HepG2 (cell line): ENCODE results near the gene DOP1B. TPM values are rescaled to one million over a fixed set of nuclear protein-coding genes. Genes with fewer than 3 reads are reported as not detected.

ENCODE experiments used
- CCDC6 ChIP-seq: sonication (generic); formaldehyde crosslinking; IDR thresholded peaks from 2 replicates; pipeline ENCODE4 v1.8.1; 2022; ENCODE audit warnings: mild to moderate bottlenecking, missing genetic modification reagents, moderate library complexity
- DR1 ChIP-seq: sonication (generic); formaldehyde crosslinking; IDR thresholded peaks from 2 replicates; pipeline ENCODE4 v1.8.0; 2021; ENCODE audit warnings: mild to moderate bottlenecking, missing genetic modification reagents, inconsistent platforms
- ETV6 ChIP-seq: sonication (generic); formaldehyde crosslinking; conservative IDR thresholded peaks from 2 replicates; pipeline ENCODE4 v1.4.0; 2020; ENCODE audit warnings: missing genetic modification reagents
- HES4 ChIP-seq: sonication (generic); formaldehyde crosslinking; IDR thresholded peaks from 2 replicates; pipeline ENCODE4 v1.9.0; 2021; ENCODE audit warnings: mild to moderate bottlenecking, missing genetic modification reagents, borderline replicate concordance
- HMGA1 ChIP-seq: sonication (generic); formaldehyde crosslinking; conservative IDR thresholded peaks from 2 replicates; pipeline ENCODE4 v1.4.0; 2020; ENCODE audit warnings: missing genetic modification reagents
- JARID2 ChIP-seq: sonication (generic); formaldehyde crosslinking; IDR thresholded peaks from 2 replicates; pipeline ENCODE4 v1.8.1; 2023; ENCODE audit warnings: missing genetic modification reagents, inconsistent platforms; ENCODE audit not compliant: insufficient replicate concordance
- NAIF1 ChIP-seq: sonication (generic); formaldehyde crosslinking; IDR thresholded peaks from 2 replicates; pipeline ENCODE4 v1.5.0; 2020; ENCODE audit warnings: mild to moderate bottlenecking, missing genetic modification reagents, borderline replicate concordance
- NFRKB ChIP-seq: fragments of 450-650 bp; IDR thresholded peaks from 2 replicates; pipeline ENCODE4 v1.6.1; 2017
- RXRB ChIP-seq: IDR thresholded peaks from 2 replicates; pipeline ENCODE4 v1.6.1; 2016; ENCODE audit warnings: borderline replicate concordance, missing genetic modification reagents, missing compliant biosample characterization
- SALL2 ChIP-seq: sonication (generic); formaldehyde crosslinking; IDR thresholded peaks from 2 replicates; pipeline ENCODE4 v1.8.1; 2023; ENCODE audit warnings: mild to moderate bottlenecking, missing genetic modification reagents, inconsistent platforms
- ZFP36L1 ChIP-seq: sonication (generic); formaldehyde crosslinking; IDR thresholded peaks from 2 replicates; pipeline ENCODE4 v1.8.0; 2022; ENCODE audit warnings: mild to moderate bottlenecking, missing genetic modification reagents, moderate library complexity
- ZMYM2 ChIP-seq: sonication (generic); formaldehyde crosslinking; IDR thresholded peaks from 2 replicates; pipeline ENCODE4 v1.8.0; 2022; ENCODE audit warnings: mild to moderate bottlenecking, missing genetic modification reagents
- ZNF34 ChIP-seq: sonication (generic); formaldehyde crosslinking; IDR thresholded peaks from 2 replicates; pipeline ENCODE4 v1.4.0; 2020; ENCODE audit warnings: mild to moderate bottlenecking, missing genetic modification reagents, borderline replicate concordance
- ZNF598 ChIP-seq: sonication (generic); formaldehyde crosslinking; IDR thresholded peaks from 2 replicates; pipeline ENCODE4 v1.5.1; 2020; ENCODE audit warnings: mild to moderate bottlenecking, missing genetic modification reagents, borderline replicate concordance
- ZSCAN20 ChIP-seq: sonication (generic); formaldehyde crosslinking; IDR thresholded peaks from 2 replicates; pipeline ENCODE4 v1.4.0; 2020; ENCODE audit warnings: missing genetic modification reagents, mild to moderate bottlenecking, borderline replicate concordance
- polyA plus RNA-seq, 8 experiments: library from polyadenylated mRNA; depleted of rRNA in 3 of 8; stranded (reverse) in 7 of 8; unstranded in 1 of 8; fragments of >200 nt; fragmentation: Illumina TruSeq in 4 of 8; extraction: Trizol in 4 of 8; gene quantifications; 2 replicates each; pipeline versions ENCODE4 v1.2.1 to v1.2.3, GENCODE V29; 2011 to 2016; ENCODE audit warnings: low read depth in 4 of 8, missing spikeins in 1 of 8, mixed read lengths in 1 of 8; ENCODE audit not compliant: insufficient read depth in 1 of 8
- total RNA-seq, 5 experiments: library from RNA; depleted of rRNA; stranded (reverse); fragments of >200 nt; fragmentation: Illumina TruSeq; extraction: Trizol; gene quantifications; 2 replicates each; pipeline ENCODE4 v1.2.3, GENCODE V29; 2016; ENCODE audit warnings: low read depth in 1 of 5
- TF ChIP-seq, protein P1 (sequence below): sonication (generic); formaldehyde crosslinking; IDR thresholded peaks from 2 replicates; pipeline ENCODE4 v1.5.1; 2020; ENCODE audit warnings: mild to moderate bottlenecking, missing genetic modification reagents, moderate library complexity
- TF ChIP-seq, protein P2 (sequence below): sonication (generic); formaldehyde crosslinking; IDR thresholded peaks from one replicate; pipeline ENCODE4 v1.5.1; 2020; ENCODE audit warnings: mild to moderate bottlenecking, missing genetic modification reagents; ENCODE audit errors: not compliant biosample characterization

The DOP1B gene
- total and polyA plus RNA-seq, 2 of the 13 experiments (the other 11 are each of a cell fraction or from before 2014, with no cell fraction given), result 2.8 to 3.2 TPM

DNA sequence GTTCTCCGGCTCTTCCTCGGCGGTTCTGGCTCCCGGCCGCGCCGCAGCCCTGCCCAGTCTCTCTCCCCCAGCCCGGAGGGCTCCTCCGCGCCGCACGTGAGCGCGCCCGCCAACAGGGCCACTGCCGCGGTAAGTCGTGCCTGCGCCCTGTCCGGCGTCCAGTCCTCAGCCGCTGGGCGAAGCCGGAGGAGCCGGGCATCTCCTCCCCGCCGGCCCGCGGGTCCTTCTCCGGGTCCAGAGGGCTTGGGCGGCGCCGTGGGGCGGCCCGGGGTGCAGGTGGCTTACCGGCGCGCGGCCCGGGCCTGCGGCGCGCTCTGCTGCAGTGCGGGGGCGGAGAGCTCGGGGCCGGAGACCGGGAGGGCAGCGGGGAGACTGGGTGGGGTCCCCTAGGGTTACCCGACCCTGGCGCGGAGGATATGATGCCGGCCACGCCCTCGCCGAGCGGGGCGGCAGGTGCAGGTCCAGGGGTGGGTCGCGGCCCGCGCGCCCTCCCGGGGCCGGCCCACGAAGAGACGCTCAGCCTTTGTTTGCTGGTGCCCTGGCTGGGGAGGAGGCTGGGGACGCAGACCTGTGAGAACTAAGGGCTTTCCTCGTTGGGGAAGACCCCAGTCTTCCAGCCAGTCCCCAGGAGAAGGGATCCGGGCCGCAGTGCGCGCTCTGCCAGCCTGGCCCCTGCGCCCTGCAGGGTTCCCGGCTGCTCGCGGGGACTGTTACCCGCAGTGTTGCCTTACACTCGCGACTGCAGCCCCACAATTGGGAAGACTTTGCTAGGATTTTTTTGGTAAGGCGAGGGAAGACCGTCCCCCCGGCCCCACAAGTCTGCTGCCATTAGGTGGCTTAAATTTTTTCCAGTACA is at the start of gene DOP1B (continued):
- peak; percentile 40; the same call in 1 of the 2 replicates for TF ChIP-seq ETV6 (CRISPR knock-in tag)
- TF ChIP-seq HES4 (CRISPR knock-in tag), result 0 out of 2 replicates have a peak, but pooled peaks have one; percentile 47
- no peak for TF ChIP-seq HMGA1 (CRISPR knock-in tag)
- TF ChIP-seq RXRB, result no peak
- TF ChIP-seq NAIF1 (CRISPR knock-in tag), result no peak
- no peak for TF ChIP-seq NFRKB
- TF ChIP-seq ZMYM2 (CRISPR knock-in tag), result no peak
- TF ChIP-seq SALL2, result peak; percentile 31; the same call in 1 of the 2 replicates
- TF ChIP-seq ZNF34, result peak; percentile 88
- no peak for TF ChIP-seq ZNF598 (CRISPR knock-in tag)
- TF ChIP-seq ZSCAN20 (CRISPR knock-in tag), result no peak
- no peak for TF ChIP-seq CCDC6 (CRISPR knock-in tag)
- TF ChIP-seq DR1 (CRISPR knock-in tag), result no peak
- no peak for TF ChIP-seq JARID2 (CRISPR knock-in tag)
- no peak for TF ChIP-seq ZFP36L1 (CRISPR knock-in tag)
- TF ChIP-seq, protein P1, sequence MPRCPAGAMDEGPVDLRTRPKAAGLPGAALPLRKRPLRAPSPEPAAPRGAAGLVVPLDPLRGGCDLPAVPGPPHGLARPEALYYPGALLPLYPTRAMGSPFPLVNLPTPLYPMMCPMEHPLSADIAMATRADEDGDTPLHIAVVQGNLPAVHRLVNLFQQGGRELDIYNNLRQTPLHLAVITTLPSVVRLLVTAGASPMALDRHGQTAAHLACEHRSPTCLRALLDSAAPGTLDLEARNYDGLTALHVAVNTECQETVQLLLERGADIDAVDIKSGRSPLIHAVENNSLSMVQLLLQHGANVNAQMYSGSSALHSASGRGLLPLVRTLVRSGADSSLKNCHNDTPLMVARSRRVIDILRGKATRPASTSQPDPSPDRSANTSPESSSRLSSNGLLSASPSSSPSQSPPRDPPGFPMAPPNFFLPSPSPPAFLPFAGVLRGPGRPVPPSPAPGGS (CRISPR knock-in tag), result peak; percentile 61; the same call in 1 of the 2 replicates
- TF ChIP-seq, protein P2, sequence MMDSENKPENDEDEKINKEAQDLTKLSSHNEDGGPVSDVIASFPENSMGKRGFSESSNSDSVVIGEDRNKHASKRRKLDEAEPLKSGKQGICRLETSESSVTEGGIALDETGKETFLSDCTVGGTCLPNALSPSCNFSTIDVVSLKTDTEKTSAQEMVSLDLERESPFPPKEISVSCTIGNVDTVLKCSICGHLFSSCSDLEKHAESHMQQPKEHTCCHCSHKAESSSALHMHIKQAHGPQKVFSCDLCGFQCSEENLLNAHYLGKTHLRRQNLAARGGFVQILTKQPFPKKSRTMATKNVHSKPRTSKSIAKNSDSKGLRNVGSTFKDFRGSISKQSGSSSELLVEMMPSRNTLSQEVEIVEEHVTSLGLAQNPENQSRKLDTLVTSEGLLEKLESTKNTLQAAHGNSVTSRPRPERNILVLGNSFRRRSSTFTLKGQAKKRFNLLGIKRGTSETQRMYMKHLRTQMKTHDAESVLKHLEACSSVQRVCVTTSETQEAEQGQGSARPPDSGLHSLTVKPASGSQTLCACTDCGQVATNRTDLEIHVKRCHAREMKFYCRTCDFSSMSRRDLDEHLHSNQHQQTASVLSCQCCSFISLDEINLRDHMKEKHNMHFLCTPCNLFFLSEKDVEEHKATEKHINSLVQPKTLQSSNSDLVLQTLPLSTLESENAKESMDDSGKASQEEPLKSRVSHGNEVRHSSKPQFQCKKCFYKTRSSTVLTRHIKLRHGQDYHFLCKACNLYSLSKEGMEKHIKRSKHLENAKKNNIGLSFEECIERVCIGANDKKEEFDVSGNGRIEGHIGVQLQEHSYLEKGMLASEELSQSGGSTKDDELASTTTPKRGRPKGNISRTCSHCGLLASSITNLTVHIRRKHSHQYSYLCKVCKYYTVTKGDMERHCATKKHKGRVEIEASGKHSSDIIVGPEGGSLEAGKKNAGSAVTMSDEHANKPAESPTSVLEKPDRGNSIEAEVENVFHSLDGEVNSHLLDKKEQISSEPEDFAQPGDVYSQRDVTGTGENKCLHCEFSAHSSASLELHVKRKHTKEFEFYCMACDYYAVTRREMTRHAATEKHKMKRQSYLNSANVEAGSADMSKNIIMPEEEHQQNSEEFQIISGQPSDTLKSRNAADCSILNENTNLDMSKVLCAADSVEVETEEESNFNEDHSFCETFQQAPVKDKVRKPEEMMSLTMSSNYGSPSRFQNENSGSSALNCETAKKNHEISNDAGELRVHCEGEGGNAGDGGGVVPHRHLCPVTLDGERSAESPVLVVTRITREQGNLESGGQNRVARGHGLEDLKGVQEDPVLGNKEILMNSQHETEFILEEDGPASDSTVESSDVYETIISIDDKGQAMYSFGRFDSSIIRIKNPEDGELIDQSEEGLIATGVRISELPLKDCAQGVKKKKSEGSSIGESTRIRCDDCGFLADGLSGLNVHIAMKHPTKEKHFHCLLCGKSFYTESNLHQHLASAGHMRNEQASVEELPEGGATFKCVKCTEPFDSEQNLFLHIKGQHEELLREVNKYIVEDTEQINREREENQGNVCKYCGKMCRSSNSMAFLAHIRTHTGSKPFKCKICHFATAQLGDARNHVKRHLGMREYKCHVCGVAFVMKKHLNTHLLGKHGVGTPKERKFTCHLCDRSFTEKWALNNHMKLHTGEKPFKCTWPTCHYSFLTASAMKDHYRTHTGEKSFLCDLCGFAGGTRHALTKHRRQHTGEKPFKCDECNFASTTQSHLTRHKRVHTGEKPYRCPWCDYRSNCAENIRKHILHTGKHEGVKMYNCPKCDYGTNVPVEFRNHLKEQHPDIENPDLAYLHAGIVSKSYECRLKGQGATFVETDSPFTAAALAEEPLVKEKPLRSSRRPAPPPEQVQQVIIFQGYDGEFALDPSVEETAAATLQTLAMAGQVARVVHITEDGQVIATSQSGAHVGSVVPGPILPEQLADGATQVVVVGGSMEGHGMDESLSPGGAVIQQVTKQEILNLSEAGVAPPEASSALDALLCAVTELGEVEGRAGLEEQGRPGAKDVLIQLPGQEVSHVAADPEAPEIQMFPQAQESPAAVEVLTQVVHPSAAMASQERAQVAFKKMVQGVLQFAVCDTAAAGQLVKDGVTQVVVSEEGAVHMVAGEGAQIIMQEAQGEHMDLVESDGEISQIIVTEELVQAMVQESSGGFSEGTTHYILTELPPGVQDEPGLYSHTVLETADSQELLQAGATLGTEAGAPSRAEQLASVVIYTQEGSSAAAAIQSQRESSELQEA (CRISPR knock-in tag), result no peak
